Stimulated activated CD8-positive, alpha-beta memory T cell treated with anti-CD3 and anti-CD28 coated beads, Interleukin-7, amount 100 ng/mL, for 24 hours (primary cell): ENCODE measurements around the gene CPHXL2.
A peak's percentile ranks its signal among the peaks of the same experiment; 100 is the strongest.

Experiments used
- DNase-seq: peaks from one replicate; pipeline ENCODE4 v3.0.0-alpha.2; 2020; ENCODE audit warnings: low read depth

The CPHXL2 gene

GRCh38 chr16:75676909-75677308 lies at the start of gene CPHXL2:
CPHXL2 (minus strand) TSS chr16:75677009; CDS start chr16:75676999, 10 bp downstream.
- DNase-seq: no peak

GRCh38 chr16:75726390-75726789 lies 49.6 kb upstream of the CPHXL2 start, which contains the start of gene CPHXL:
CPHXL (minus strand) TSS chr16:75726490; CDS start chr16:75726442, 48 bp downstream.
- no peak for DNase-seq

- no peak for DNase-seq
These were observed 41.6 kb upstream of the CPHXL2 start for GRCh38 chr16:75718452-75718851.

GRCh38 chr16:75714661-75715060 lies 37.9 kb upstream of the CPHXL2 start:
- DNase-seq: no peak

DNA sequence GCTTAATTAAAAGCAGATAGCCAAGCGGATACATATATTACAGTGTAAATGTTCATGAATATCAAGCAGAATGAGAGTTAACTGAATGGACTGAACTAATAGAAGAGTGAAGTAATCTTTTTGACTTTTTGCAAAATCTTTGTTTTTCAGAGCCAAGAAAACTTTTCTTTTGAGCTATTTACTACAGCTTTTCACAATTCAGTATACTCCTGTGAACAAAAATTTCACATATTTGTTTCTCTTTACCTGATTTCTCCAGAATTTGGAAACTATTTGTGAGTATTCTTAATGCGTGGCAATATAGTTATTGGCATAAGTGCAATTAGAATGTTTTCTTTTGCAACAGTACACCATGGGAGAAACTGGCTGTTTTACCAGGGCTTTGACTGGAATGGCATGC lies 33.5 kb upstream of the CPHXL2 start:
- DNase-seq: no peak

DNA sequence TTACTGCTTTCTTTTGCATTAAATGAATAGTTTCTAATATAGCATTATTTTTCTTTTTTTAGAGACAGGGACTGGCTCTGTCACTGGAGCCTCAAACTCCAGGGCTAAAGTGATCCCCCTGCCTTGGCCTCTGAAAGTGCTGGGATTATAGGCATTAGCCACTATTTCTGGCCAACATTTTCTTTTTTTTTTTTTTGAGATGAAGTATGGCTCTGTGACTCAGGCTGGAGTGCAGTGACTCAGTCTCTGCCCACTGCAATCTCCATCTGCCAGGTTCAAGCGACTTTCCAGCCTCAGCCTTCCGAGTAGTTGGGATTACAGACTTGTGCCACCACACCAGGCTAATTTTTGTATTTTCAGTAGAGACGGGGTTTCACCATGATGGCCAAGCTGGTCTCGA lies 26.5 kb upstream of the CPHXL2 start:
- DNase-seq: no peak

GRCh38 chr16:75702242-75702641 lies 25.4 kb upstream of the CPHXL2 start:
- DNase-seq: no peak

- no peak for DNase-seq
These were observed 24.6 kb upstream of the CPHXL2 start, which contains the start of gene DUXB for GRCh38 chr16:75701361-75701760. DUXB (minus strand) TSS chr16:75701461; CDS start chr16:75701418, 43 bp downstream.

- DNase-seq: no peak
These were observed 20.8 kb upstream of the CPHXL2 start for GRCh38 chr16:75697571-75697970.

- no peak for DNase-seq
These were observed 18.9 kb upstream of the CPHXL2 start for GRCh38 chr16:75695708-75696107.

DNA sequence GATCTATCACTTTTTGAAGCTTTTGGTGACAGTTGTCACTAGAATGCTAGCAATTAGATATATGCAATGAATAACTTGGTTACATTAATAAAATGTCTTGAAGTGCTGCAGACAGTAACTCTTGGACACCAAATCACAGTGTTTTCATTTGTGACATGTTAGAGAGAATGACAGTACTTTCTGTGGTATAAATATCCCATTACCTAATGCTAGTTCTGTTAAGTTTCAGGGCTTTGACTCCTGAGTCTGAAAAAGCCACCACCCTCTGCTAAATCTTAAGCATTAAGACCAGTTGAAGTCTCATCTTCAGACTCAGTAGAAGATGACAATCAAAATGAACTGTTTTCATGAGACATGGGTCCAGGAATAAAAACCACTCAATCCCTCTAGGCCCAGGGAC lies 10.6 kb upstream of the CPHXL2 start:
- DNase-seq: no peak

- no peak for DNase-seq
These were observed 5.5 kb upstream of the CPHXL2 start for GRCh38 chr16:75682308-75682707.

- DNase-seq: no peak
These were observed 2.6 kb upstream of the CPHXL2 start for GRCh38 chr16:75679366-75679765.

GRCh38 chr16:75667503-75667902 lies 9.3 kb downstream of the CPHXL2 start:
- no peak for DNase-seq

GRCh38 chr16:75660726-75661302 lies 16.0 kb downstream of the CPHXL2 start:
- no peak for DNase-seq

DNA sequence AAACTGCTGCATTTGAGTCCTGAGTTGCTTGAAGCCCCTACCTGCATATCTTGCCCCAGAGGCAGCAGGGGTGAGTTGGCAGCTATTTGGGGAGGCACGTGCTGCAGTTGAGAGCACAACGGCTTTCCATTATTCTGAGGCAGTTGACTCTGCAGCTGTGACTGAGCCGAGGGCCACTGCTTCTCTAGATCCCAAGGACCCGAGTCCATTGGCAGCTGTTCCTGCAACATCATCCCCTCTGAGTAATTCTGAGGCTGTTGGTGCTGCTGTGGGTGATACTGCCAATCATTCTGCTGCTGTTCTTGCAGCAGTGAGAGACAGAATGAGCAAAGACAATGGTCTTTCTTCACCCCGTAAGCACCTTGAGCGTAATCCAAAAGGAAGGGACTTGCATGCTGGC lies 16.5 kb downstream of the CPHXL2 start:
- DNase-seq: no peak

GRCh38 chr16:75658175-75658574 lies 18.6 kb downstream of the CPHXL2 start:
- DNase-seq: no peak

DNA sequence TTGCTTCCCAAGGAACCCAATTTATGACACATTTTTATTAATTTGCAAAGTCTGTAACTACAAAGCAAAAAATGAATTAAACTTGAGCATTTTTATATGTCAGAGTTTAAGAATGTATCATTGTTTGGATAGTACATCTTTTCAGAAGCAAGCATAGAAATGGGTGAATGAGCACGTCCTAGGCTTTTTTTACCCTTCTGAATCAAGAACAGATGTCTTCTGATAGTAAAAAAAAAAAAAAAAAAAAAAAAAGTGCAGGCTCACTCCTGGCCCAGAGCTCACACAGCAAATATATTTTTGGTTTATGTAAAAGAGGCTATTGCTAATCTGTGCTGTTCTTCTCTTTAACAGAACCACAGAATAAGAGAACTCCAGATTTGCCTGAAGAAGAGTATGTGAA lies 22.9 kb downstream of the CPHXL2 start:
- no peak for DNase-seq

- peak; percentile 75 for DNase-seq
These were observed 28.3 kb downstream of the CPHXL2 start for GRCh38 chr16:75648265-75649076.

- DNase-seq: peak; percentile 87
These were observed 29.1 kb downstream of the CPHXL2 start, which contains the start of the genes KARS1 and TERF2IP for GRCh38 chr16:75647492-75648264. KARS1 (minus strand) TSS chr16:75647665; CDS start chr16:75647639, 26 bp downstream. TERF2IP (plus strand) TSS chr16:75647773; CDS start chr16:75647883, 110 bp downstream.

DNA sequence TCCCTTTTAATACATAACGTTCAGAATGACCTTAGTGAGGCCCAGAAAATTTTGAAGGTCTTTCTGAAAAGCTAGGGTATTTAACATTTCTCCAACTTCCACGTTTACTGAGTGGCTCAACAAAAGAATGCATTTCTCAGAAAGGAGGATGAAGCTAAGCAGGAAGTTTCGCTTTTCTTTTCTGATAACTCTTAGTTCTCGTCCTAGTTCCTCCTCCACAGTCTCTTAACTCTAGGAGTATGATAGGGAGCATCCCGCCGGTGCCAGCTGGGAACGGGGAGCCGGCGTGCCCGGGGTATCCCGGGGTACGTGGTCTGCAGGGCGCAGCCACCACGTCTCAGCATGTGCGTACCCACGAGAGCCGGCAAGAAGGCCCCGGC lies 29.7 kb downstream of the CPHXL2 start:
- DNase-seq: no peak

DNA sequence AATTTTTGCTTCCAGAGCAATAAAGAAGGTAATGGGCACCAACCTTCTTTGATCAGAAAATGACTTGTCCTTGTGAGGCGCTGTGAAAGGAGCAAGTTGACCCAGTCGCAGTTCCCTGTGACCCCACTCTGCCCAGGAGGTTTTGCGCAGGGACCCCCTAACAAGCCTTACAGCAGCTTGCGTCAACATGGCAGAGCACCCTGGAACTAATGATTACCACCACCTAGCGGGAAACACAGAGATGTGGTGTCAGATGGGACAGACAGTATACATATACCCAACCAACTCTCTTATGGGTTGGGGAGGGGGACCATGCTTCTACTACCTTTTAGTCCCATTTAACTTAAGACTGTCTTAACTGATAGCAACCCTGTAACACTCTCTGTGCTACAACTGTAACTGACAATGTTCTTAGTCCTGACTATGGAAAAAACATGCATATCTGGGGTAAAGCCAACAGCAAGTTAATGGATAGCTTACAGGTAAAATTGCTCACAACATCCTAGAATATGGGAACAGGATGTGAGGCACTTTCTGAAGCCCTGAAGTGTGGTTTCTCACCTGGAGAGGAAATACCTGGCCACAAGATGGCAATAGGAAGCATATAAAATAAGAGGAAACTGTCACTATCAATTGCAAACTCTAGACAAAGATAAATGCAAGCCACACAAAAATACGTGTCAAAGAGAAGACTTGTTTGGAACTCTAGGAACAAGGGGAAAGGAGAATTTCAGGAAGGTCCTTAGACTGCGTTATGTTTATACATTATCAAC lies 32.4 kb downstream of the CPHXL2 start:
- DNase-seq: no peak
